ENCODE measurements around the gene FAIM. TPM values are rescaled to one million over a fixed set of nuclear protein-coding genes. Genes with fewer than 3 reads are reported as not detected.
"Not testable (repeated sequence)": the region's sequence is repeated elsewhere in the genome, so short reads cannot be mapped to it uniquely, and the experiment has no call there.

FAIM gene
- total and polyA plus RNA-seq, 4 donors = 3.3 to 8.5 (median 5.1) TPM

GRCh38 chr3:138569090-138569489, 39.5 kb upstream of the FAIM start:
- H3K27ac ChIP-seq (ENCODE audit: low read depth in 1 of 2, low read length in 2 of 2) = no peak overlapping the region
- H3K36me3 ChIP-seq (ENCODE audit: control insufficient read depth in 4 of 4, insufficient read depth in 3 of 4, low read depth in 1 of 4, low read length in 3 of 4) = peaks cover 3 to 13% (median 4%) of the 10 kb centered on the region in 4 donors
- 86% methylated on average over 2 of the region's 2 CpGs for WGBS
- no peak overlapping the region for H3K9ac ChIP-seq (ENCODE audit: low read depth in 1 of 2, low read length in 2 of 2)
- no peaks in the 10 kb centered on the region for H3K27me3 ChIP-seq (ENCODE audit: control insufficient read depth in 4 of 4, insufficient read depth in 4 of 4, low read length in 3 of 4)
- peaks cover 0 to 7% (median 1%) of the 10 kb centered on the region in 4 donors for H3K9me3 ChIP-seq (ENCODE audit: control insufficient read depth in 4 of 4, low read length in 3 of 4)
- peaks cover 0 to 3% (median under 1%) of the 10 kb centered on the region in 4 donors for H3K4me1 ChIP-seq (ENCODE audit: control insufficient read depth in 4 of 4, insufficient read depth in 4 of 4, low read length in 3 of 4)
- DNase-seq (ENCODE audit: low spot score) = no peak
- H3K4me3 ChIP-seq (ENCODE audit: low read depth in 1 of 3, low read length in 3 of 3) = no peak overlapping the region
- no peak for TF ChIP-seq FOXA2 (IDR thresholded peaks at IDR 0.05)
- no peak for TF ChIP-seq NR2F2 (IDR thresholded peaks at IDR 0.05)
- no peak for TF ChIP-seq ATF3 (IDR thresholded peaks at IDR 0.05)
- TF ChIP-seq JUND (IDR thresholded peaks at IDR 0.05) = no peak
- no peak for TF ChIP-seq RAD21 (IDR thresholded peaks at IDR 0.05)
- no peak for TF ChIP-seq SP1 (IDR thresholded peaks at IDR 0.05)
- TF ChIP-seq FOXA1 (IDR thresholded peaks at IDR 0.05) = no peak
- TF ChIP-seq TAF1 (conservative IDR thresholded peaks at IDR 0.05) = no peak
- no peak for TF ChIP-seq GABPA (IDR thresholded peaks at IDR 0.05 in 1 of 2, conservative IDR thresholded peaks at IDR 0.05 in 1 of 2)
- no peak for TF ChIP-seq YY1 (IDR thresholded peaks at IDR 0.05)
- no peak for TF ChIP-seq HNF4A (conservative IDR thresholded peaks at IDR 0.05)
- no peak for TF ChIP-seq ZBTB33 (IDR thresholded peaks at IDR 0.05)
- no peak for TF ChIP-seq CTCF (IDR thresholded peaks at IDR 0.05; ENCODE audit: low read depth, low read length, missing input control)
- TF ChIP-seq HNF4G (IDR thresholded peaks at IDR 0.05) = no peak
- TF ChIP-seq EGR1 (IDR thresholded peaks at IDR 0.05; ENCODE audit: low read depth in 2 of 2) = no peak
- TF ChIP-seq MAX (IDR thresholded peaks at IDR 0.05) = no peak
- no peak for TF ChIP-seq REST (IDR thresholded peaks at IDR 0.05)
- TF ChIP-seq RXRA (IDR thresholded peaks at IDR 0.05) = no peak

GRCh38 chr3:138569624-138570023, 38.9 kb upstream of the FAIM start:
- DNase-seq (ENCODE audit: low spot score) = not testable (repeated sequence)

More at GRCh38 chr3:138569624-138570023, 38.9 kb upstream of the FAIM start:
- H3K4me3 ChIP-seq (ENCODE audit: low read depth in 1 of 3, low read length in 3 of 3); H3K4me1 ChIP-seq (ENCODE audit: control insufficient read depth in 4 of 4, insufficient read depth in 4 of 4, low read length in 3 of 4); H3K9me3 ChIP-seq (ENCODE audit: control insufficient read depth in 4 of 4, low read length in 3 of 4); H3K27ac ChIP-seq (ENCODE audit: low read depth in 1 of 2, low read length in 2 of 2); H3K27me3 ChIP-seq (ENCODE audit: control insufficient read depth in 4 of 4, insufficient read depth in 4 of 4, low read length in 3 of 4); H3K9ac ChIP-seq (ENCODE audit: low read depth in 1 of 2, low read length in 2 of 2): not testable (repeated sequence)
- H3K36me3 ChIP-seq (ENCODE audit: control insufficient read depth in 4 of 4, insufficient read depth in 3 of 4, low read depth in 1 of 4, low read length in 3 of 4) = peaks cover 3 to 13% (median 4%) of the 10 kb centered on the region in 4 donors
- 87% methylated on average over 8 of the region's 8 CpGs for WGBS
